Eye (tissue), 1 donor: ENCODE results near the gene E2F8.

Source experiments
- DNase-seq: peaks from one replicate; pipeline ENCODE4 v3.0.0-alpha.2; 2015

Gene E2F8

DNA sequence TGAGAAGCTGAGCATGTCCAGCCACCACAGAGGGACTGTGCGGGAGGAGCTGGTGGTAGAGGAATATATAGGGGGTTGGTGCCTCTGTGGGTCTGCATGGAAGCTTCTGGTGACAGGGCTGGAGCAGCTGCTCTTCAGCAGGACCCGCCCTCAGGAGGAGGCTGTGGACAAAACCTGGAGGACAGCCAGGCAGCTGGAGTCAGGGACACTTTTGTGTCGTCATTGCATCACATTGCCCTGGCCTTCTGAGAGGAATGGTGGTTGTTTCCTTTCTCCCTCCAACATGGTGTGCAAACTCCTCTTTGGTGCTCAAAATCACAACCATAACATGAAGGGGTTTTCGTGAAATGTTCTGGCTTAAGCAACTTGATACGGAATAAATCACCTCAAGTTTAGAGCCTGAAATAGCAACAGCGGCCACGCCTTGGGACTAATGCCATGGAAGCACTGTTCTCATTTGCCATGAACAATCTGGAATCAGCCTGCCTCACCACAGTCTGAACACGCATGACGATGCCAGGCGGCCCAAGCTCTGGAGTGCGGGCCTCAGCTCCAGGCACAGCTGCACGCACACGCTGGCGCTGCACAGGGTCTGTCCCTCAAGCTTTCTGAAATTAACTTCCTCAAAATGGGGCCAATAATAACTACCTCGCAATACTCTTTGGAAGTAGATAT lies 21.8 kb downstream of the E2F8 start:
- DNase-seq: peak; percentile 50

DNA sequence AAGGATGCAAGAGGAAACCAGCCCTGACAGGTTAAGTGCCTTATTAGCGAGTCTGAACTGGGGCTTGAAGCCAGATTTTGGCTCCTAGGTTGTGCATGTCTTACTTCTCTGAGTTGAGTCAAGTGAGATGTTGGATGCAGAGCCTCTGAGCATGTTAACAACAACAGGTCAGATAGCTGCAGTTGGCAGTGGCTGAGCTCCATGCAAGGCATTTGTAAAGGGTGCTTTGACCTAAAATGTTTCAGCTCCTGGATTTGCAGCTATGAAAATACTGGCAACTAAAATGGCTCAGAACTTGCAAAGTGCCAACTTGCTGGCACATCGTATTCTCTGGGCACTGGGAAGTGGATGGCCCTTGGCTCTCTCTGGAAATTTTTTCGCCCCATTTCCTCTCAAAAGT lies 22.5 kb downstream of the E2F8 start:
- no peak for DNase-seq

DNA sequence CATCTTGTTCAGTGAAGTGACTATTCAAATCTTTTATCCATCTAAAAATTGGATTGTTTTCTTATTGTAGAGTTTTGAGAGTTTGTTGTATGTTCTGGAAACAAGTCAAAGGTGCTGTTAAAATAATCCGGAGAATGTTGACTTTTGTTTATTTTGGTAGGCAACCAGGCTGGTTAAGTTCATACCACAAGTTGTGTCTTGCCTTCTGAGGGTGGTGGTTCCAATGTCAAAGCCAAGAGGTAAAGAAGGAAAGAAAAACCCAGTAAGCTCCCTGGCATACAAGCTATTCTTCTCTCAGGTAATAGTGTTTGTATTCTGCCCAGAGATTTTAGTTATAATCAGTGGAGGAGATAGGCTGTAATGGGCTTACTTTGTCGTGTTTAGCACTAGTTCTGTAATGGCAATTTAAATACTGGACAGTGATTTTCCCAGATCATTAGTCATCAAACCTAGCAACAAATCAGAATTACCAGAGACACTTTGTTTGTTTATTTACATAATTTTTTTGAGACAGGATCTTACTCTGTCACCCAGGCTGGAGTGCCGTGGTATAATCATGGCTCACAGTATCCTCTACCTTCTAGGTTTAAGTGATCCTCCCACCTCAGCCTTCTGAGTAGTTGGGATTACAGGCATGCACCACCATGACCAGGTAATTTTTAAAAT lies 23.9 kb downstream of the E2F8 start:
- no peak for DNase-seq

DNA sequence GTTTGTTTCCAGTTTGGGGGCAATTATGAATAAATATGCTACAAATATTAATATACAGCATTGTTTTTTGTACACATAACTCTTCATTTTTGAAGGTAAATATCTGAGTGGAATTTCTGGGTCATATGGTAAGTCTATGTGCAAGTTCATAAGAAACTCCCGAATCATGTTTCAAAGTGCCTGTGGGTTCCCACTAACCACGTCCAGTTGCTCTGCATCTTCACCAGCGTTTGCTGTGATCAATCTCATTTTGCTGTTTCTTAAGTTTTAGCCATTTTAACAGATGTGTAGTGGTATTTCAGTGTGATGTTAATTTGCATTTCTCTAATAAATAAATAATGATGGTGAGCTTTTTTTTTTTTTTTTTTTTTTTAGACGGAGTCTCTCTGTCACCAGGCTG lies 24.7 kb downstream of the E2F8 start:
- no peak for DNase-seq

DNA sequence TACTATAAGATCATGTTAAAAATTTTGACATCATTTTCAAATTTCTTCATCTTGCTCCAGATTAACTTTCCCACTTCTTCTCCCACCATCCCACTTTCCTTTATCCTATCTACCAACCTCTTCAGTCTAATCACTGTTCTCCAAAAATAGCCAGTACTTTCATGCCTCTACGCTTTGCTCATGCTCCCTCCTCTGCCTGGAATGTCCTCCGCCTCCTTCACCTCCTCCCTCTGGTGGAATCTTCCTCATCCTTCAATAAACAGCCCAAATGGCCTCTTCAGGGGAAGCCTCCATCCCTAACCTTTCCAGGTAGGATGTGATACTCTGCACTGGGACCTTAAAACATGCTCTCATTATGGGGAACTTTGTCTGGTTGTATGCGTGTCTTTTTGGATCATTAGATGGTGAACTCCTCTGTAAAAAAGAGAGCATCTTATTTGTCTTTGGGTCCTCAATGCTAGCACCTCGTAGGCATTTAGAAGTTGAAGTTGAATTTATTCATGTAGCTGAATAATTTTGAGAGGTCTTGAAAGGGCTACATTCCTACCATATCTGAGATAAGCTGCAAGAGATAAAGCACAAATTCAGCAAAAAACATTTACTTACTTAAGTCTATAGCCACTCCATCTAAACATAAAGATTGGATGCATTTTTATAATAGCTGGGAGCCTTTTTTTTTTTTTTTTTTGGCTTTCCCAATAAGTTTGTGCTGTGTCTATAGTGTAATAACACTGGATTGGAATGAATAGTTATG lies 31.0 kb downstream of the E2F8 start:
- DNase-seq: no peak

DNA sequence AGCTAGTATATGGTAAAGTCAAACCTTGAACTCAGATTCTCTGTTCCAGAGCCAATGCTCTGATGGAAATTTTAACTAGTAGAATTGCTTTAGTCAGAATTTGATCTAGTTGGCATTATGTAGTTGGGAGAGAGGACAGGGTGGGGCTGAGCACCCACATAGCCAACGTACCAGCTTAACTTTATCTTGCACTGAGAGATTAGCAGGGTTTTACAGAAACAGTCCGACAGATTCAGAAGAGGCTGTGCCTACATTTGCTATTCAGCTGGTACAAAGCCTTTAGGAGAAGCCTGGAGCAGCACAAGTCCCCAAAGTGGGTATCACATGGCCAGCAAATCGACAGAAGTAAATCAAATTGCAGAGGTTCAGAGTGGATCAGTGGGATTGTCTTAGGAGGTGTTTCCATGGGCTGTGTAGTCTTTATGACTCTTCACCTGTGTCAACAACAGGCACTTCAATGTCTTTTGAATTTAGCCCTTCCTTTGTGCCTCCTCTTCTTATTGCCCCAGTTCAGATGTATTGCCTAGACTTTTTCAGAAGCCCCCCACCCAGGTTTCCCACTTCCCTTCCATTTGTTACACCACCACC lies 31.7 kb downstream of the E2F8 start:
- DNase-seq: no peak

DNA sequence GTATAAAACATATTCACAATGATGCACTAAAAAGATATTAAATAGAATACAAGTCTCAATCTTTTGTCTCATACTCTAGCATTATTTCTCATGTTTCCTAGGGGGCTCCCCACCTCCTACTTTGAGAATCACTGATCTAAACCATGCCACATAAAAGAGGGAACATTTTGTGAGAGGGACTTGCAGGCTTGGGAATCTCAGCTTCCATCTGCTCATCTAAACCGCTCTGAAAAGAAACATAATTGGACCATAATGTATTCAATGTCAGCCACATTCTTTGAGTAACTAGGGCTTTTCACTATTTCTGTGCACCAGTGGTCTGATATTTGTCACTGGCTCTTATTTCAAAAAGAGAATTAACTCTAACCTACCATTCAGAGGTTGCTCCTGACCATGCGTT lies 32.6 kb downstream of the E2F8 start:
- no peak for DNase-seq

DNA sequence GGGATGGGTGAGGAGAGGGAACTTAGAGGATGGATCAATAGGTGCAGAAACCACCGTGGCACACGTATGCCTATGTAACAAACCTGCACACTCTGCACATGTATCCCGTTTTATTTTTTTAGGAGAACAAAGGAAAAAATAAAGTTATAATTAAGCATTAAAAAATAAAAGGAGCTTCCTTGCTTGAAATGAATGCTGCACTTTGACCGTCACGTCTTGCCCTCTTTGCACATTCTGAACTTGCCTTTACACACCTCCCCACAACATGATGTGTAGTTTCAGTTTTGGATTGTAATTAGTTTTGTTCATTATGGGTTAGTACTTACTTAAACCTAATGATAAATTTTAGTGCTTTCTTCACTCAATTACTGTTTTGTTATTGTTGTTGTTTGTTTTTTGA lies 35.9 kb downstream of the E2F8 start:
- DNase-seq: no peak

DNA sequence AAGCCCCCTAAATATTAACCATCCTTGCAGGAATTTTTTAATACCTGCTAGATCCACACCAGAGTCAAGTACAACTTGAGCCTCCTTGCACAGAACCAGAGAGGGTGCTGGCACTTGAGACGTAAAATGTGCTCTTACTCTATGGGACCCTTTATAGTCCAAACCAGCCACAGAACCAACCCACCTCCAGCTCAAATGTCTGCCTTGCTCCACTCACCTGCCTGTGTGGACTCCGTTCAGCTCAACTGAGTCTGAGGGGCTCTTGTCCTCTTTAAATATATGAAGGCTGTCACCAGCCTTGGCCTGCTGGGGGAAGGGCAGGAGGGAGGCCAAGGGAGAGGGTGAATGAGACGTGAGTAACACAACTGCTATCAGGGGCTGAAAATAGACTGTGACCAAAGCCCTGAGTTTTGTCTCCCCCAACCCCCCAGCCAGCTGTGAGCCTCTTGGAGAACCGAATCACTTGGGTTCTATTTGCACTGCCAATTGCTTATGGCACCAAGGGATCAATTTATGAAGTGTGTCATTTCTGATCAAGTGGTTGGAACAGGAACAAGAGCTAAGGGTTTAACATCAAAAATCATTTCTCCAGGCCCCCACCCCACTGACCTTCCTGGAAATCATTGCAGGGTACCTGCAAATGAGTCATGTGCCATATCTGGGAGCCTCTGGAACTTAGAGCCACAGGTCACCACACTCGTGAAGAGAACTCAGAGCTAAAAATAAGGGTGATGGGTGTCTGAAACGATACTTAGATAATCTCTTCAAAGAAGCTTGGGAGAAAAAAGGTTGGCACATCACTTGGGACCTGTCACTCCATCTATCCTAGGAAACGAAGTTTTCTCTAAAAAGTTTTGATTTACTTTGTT lies 38.8 kb downstream of the E2F8 start, which contains the start of gene CSRP3:
Gene CSRP3 (minus strand): TSS at position 247 of the 869 bp plus-strand sequence. CDS start 9,535 bp downstream, outside the sequence.
- no peak for DNase-seq

DNA sequence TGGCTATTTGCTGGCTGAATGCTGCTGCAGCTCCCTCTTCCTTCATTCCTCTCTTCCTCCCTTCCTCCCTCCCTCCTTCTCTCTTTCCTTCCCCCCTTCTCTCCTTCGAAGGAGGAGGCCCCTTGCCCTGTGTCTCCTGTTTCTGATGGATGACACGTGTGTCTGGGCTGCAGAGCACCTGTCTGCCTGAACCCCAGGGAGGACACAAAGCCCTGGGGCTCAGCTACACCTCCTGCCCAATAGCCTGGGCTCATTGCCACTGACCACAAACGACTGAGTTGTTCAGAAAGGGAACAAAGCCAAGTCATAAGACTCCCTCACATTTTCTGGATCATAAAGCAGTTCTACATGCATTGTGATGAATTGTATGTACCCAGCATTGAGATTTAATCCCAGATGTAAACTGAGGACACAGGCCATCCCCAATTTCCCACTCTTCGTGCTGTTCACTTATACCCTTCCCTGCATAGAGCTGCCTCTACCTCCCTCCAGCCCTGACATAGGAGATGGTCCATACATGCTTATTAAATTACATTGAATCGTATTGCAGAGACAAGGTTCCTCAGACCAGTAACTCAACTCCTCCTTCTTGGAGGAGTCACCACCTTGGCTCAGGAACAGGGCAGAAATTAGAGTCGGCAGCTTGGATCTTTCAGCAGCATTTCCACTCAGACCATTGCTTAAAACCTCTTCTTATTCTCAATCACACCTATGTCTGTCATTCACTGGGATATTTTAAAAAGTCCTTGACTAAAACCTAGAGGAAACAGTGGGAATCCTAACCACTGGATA lies 40.1 kb downstream of the E2F8 start:
- DNase-seq: no peak

DNA sequence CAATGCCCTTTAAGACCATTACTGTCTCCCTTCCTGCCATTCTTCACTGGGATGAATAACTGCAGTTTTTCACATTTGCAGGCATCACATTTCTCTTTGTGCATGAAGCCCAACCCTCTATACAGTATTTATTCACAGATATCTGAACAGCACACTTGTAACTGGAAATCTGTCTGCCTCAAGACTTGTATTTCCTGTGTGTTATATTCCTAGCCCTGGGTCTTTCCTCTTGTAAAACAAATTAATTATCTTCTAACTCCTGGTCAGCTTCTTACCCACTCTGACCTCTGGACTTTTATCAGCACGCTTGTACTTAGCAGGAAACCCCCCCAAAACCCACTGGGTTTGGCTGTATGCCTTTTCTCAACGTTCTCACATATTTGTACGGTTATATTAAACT lies 41.0 kb downstream of the E2F8 start:
- DNase-seq: peak; percentile 16

DNA sequence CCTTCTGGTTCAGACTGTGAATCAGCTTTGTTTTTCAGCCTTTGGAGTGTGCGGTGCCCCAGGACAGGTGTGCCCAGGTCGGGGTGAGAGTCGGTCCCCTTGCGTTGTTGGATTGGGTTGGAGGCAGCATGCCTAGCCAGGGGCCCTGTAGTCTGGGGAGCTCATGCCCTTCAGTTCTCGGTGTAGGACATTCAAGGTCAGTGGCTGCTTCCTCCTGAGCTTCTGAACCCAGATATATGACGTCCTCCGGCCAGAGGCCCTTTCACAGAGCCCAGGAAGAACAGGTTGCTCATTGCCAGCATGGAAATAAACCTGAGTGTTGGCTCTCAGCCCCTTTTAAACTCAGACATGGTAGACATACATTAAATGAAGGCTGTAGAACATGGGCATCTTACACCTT lies 41.7 kb downstream of the E2F8 start:
- no peak for DNase-seq

DNA sequence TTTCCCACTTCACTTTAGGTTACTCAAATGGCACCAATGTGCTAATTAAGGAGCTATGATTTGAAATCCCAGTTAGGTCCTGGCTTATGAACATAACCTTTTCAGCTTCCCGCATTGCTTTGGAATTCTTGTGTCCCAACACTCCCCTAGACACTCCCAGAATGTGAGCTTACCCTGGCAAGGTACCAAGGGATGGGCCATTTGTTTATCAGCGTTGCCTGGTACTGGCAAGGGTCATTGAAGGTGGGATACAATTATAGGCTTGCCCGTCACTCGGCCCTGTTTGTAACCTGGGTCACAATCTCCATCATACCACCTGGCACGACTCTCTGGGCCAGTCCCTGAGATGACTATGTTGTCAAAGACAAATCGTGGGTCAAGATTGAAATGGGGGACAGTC lies 44.3 kb downstream of the E2F8 start:
- no peak for DNase-seq

DNA sequence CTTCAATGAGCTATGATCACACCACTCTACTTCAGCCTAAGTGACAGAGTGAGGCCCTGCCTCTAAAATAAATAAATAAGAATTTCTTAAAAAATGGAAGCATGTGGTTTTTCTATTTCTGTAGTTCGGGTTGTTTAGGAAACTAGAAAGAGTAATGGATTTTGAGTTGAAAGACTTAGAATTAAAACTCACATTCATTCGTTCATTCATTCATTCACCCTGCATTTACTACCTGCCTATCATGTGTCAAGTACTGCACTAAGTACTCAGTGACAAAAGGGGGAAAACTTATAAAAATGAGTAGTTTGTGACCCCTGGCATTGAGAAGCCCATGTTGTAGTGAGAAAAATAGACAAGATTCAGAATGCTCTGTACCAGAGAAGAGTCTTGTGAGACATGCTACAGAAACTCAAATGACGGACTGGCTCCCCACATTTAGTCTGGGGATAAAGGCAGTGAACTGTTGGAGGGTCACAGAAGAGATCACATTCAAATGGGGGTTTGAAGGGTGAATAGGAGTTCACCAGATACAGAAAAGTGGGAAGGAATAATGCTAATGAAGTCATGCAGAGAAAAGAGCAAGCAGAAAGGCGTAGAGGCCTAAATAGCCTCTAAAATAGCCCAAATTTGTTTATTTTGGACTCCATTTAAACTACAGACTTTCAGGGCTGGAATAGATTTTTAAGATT lies 46.0 kb downstream of the E2F8 start:
- no peak for DNase-seq

DNA sequence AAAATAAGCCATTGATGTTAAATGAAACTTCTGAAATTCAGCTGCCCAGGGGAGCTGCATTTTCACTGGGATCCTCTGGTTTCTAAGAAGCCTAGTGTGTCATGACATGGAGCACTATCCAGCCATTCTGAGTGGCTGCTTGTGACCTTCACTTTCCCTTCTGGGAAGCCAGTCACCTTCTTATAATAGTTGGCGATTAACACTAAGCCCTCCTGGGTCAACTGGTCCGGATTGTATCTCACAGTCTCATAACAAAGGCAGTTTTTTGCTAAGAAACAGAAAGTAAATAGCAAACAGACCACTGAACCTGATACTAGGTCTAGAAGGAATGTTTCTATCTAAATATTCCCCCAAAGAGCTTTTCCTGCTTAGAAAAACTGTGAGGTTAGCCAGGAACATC lies 46.8 kb downstream of the E2F8 start:
- DNase-seq: no peak

DNA sequence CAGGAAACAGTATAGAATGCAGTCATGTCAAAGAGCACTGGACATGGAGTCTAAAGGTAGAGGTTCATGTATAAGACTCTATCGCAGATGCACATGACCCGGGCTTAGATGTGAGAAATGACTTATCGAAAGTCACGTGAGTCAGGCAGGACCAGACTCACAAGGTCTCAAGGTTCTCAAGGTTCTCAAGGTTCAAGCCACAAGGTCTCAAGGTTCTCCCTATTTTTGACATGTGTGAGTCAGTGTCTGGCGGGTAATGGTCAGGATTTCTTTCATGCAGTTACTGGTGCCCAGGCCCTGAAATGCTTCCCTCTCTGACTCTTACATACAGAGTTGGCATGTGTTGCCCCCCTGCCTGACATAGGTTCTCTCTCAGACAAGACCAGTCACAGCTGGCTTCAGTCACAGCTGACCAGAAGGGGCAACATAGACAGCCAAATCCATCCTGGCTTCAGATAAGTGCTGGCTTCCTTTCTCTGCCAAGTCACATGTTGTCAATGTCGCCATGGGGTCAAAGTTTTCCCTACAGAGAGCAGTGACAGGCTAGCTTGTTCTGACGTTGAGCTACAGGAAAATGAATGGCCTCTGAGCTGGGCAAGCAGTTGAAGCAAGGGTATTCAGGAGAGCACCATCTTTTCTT lies 49.1 kb downstream of the E2F8 start:
- no peak for DNase-seq

DNA sequence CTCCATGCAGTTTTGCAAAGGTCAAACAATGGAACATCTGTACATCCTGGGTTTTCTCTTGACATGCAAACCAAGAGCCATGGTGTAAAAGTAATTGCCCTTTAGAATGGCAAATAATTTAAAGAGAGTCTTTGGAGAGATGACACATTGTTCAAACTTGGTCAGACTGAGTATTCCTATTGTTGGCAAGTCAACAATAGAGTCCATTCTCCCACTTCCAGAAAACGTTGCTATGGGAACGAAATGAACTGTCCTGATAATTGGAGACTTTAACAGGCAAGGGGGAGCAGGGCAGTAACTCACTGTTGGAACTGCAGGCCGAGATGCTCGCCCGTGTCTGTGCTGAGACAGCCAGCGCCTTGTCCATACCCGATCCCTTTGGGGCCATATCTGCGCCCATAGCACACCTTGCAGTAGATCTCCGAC lies 52.9 kb downstream of the E2F8 start:
- peak; percentile 88 for DNase-seq

DNA sequence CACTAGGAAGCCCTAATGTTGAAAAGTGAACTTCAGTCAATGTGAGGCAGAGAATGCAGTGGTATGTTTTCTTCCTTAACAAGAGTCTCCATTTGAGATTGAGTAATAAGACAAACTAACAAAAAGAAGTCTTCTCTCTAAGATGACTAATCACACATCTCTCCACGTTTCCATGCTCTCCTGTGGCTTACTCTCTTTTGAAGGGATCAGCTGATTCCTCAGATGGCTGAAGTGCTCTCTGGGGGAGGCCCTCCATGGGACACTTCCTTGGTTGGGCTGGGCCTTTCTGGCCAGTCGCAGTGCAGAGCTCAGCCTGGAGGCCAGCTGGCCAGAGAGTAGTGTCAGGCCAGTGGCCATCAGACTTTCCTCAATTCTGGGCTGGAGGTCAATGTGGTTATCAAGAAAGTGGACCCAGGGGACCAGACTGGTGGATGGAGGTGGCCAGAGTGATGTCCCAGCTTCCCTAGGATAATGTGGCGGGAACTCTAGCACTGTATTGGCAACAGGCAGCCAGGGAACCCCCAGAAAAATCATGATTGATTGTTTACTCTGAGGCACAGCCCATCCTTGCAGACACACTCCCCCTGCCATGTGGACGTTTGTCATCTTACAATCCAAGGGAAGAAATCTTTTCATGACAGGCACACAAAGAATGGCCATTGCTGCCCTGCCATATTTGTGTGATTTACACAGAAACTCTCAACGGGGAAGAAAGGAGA lies 53.5 kb downstream of the E2F8 start:
- DNase-seq: no peak

DNA sequence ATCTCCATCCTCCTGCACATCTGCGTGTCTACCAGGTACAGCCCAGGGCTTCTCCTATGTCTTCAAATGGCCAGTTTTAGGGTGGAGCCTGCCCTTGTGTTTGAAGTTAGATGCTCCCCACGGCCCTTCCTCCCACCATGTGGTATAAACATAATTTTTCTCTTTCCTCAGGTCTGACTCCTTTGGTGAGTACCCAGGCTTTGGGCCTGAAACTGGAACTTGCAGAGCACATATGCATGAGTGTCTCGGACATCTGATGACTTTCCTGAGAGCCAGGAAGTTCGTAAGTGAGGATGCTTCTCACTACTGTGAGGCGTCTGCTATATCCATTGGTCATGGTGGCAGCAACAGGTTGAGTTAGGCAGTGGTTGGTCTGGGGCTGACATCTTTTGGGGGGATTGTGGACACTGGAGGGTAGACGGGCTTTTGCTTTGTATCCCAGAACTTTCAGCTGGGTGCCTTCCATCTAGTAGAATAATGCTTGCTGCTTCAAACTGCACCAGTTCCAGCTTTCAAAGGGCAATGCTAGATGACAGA lies 55.2 kb downstream of the E2F8 start:
- DNase-seq: no peak

DNA sequence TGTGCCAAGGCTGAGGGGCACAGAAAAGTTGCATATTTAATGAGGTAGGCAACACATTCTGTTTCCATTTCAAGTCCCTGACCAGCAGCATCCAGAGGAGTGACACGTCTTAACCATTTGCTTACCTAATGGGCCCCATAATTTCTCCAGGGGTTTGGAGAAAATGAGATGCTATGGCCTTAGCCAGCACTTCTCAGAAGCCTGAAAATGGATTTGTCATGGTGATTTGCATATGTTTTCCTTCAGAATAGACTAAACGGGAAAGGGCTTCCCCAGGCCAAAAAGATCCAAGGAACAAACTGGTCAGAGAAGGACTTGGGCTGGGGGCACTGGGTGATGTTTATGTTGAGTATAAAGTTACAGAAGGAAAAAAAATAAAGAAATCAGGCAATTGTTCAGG lies 55.7 kb downstream of the E2F8 start:
- no peak for DNase-seq
